Stomach smooth muscle (tissue), 2 donors: Measurements from ENCODE around the gene CDC34.

Experiments
- H3K27ac ChIP-seq: one replicate; pipeline ENCODE4 v1.7.0; 2013; ENCODE audit warnings: mild to moderate bottlenecking, low read length, inconsistent platforms
- H3K27me3 ChIP-seq, 2 donors: one replicate each; pipeline ENCODE4 v1.7.0; 2013; ENCODE audit warnings: low read length in 2 of 2; ENCODE audit not compliant: insufficient read depth in 2 of 2, control insufficient read depth in 1 of 2
- H3K36me3 ChIP-seq, 2 donors: one replicate each; pipeline ENCODE4 v1.7.0; 2013; ENCODE audit warnings: low read length in 2 of 2; ENCODE audit not compliant: control insufficient read depth in 2 of 2, insufficient read depth in 2 of 2
- H3K4me1 ChIP-seq: one replicate; pipeline ENCODE4 v1.7.0; 2013; ENCODE audit warnings: low read length; ENCODE audit not compliant: control insufficient read depth, insufficient read depth
- H3K4me3 ChIP-seq, 2 donors: one replicate each; pipeline ENCODE4 v1.7.0; 2013; ENCODE audit warnings: low read length in 2 of 2
- H3K9ac ChIP-seq, 2 donors: one replicate each; pipeline ENCODE4 v1.7.0; 2013; ENCODE audit warnings: low read length in 2 of 2, mild to moderate bottlenecking in 1 of 2
- H3K9me3 ChIP-seq, 2 donors: one replicate each; pipeline ENCODE4 v1.7.0; 2013; ENCODE audit warnings: low read length in 2 of 2; ENCODE audit not compliant: control insufficient read depth in 2 of 2
- donor health status: healthy.
- donor health status: Pancreatic carcinoma.

CDC34 gene

GRCh38 chr19:567296-567900, 35.8 kb downstream of the CDC34 start:
- peaks cover 19% of the 10 kb centered on the region for H3K4me1 ChIP-seq
- H3K27me3 ChIP-seq, result no peaks in the 10 kb centered on the region
- H3K27ac ChIP-seq, result peak overlapping the region; percentile 62
- peak overlapping the region in 1 of 2 donors; percentile 31 for H3K9ac ChIP-seq
- no peaks in the 10 kb centered on the region for H3K9me3 ChIP-seq
- H3K36me3 ChIP-seq, result no peaks in the 10 kb centered on the region
- peak overlapping the region in 1 of 2 donors; percentile 29 for H3K4me3 ChIP-seq

- Histone ChIP-seq H3K9ac (no peak overlapping the region), H3K9me3 (no peaks in the 10 kb centered on the region), H3K27me3 (no peaks in the 10 kb centered on the region), H3K4me3 (no peak overlapping the region), H3K27ac (no peak overlapping the region), H3K36me3 (no peaks in the 10 kb centered on the region), H3K4me1 (peaks cover 38% of the 10 kb centered on the region)
Measured at GRCh38 chr19:570251-570686, 38.7 kb downstream of the CDC34 start.

GRCh38 chr19:570937-571565, 39.5 kb downstream of the CDC34 start:
- H3K4me3 ChIP-seq, result peak overlapping the region; percentile 73 to 93
- peaks cover 45% of the 10 kb centered on the region for H3K4me1 ChIP-seq
- H3K9ac ChIP-seq, result peak overlapping the region; percentile 57 to 64

GRCh38 chr19:571566-571974, 40.0 kb downstream of the CDC34 start:
- Histone ChIP-seq H3K9me3 (no peaks in the 10 kb centered on the region), H3K27ac (no peak overlapping the region), H3K4me3 (peak overlapping the region; percentile 73 to 93), H3K9ac (peak overlapping the region; percentile 57 to 64), H3K36me3 (no peaks in the 10 kb centered on the region), H3K27me3 (no peaks in the 10 kb centered on the region), H3K4me1 (peaks cover 47% of the 10 kb centered on the region)

More at GRCh38 chr19:570937-571565, 39.5 kb downstream of the CDC34 start:
- Histone ChIP-seq H3K9me3 (no peaks in the 10 kb centered on the region), H3K27ac (no peak overlapping the region), H3K36me3 (no peaks in the 10 kb centered on the region), H3K27me3 (no peaks in the 10 kb centered on the region)

- peak within 1 kb of the TSS; percentile 78 to 85 for H3K9ac ChIP-seq
- H3K27ac ChIP-seq, result peak within 1 kb of the TSS; percentile 70
- H3K4me3 ChIP-seq, result peak within 1 kb of the TSS; percentile 80 to 93
- H3K9me3 ChIP-seq, result no peaks in the 10 kb centered on the region
- no peaks in the 10 kb centered on the region for H3K36me3 ChIP-seq
- H3K4me1 ChIP-seq, result peaks cover 47% of the 10 kb centered on the region
- H3K27me3 ChIP-seq, result no peaks in the 10 kb centered on the region
Measured at GRCh38 chr19:572140-572742, 40.7 kb downstream of the CDC34 start, which contains the start of gene BSG. Gene BSG, plus strand, starts transcription at chr19:572596. Its CDS starts 39 bp downstream, at chr19:572635.

- H3K9me3 ChIP-seq, result no peaks in the 10 kb centered on the region
- peak overlapping the region; percentile 78 to 85 for H3K9ac ChIP-seq
- H3K27me3 ChIP-seq, result no peaks in the 10 kb centered on the region
- peak overlapping the region; percentile 80 to 93 for H3K4me3 ChIP-seq
- no peaks in the 10 kb centered on the region for H3K36me3 ChIP-seq
- peaks cover 44% of the 10 kb centered on the region for H3K4me1 ChIP-seq
- peak overlapping the region; percentile 70 for H3K27ac ChIP-seq
Measured at GRCh38 chr19:572743-573518, 41.4 kb downstream of the CDC34 start.

- Histone ChIP-seq H3K4me1 (peaks cover 44% of the 10 kb centered on the region), H3K27ac (no peak overlapping the region), H3K4me3 (peak overlapping the region; percentile 80 to 93), H3K9ac (peak overlapping the region; percentile 78 to 85), H3K36me3 (no peaks in the 10 kb centered on the region), H3K9me3 (no peaks in the 10 kb centered on the region), H3K27me3 (no peaks in the 10 kb centered on the region)
Measured at GRCh38 chr19:573519-573825, 41.9 kb downstream of the CDC34 start.

- Histone ChIP-seq H3K4me1 (peaks cover 44% of the 10 kb centered on the region), H3K27me3 (no peaks in the 10 kb centered on the region), H3K36me3 (no peaks in the 10 kb centered on the region), H3K9ac (no peak overlapping the region), H3K4me3 (peak overlapping the region; percentile 43 to 66), H3K9me3 (no peaks in the 10 kb centered on the region), H3K27ac (peak overlapping the region; percentile 24)
Measured at GRCh38 chr19:574658-575526, 43.3 kb downstream of the CDC34 start.

- Histone ChIP-seq H3K4me1 (peaks cover 44% of the 10 kb centered on the region), H3K27me3 (no peaks in the 10 kb centered on the region), H3K4me3 (peak overlapping the region in 1 of 2 donors; percentile 66), H3K9me3 (no peaks in the 10 kb centered on the region), H3K27ac (peak overlapping the region; percentile 53), H3K36me3 (no peaks in the 10 kb centered on the region), H3K9ac (peak overlapping the region in 1 of 2 donors; percentile 21)
Measured at GRCh38 chr19:575527-576506, 44.3 kb downstream of the CDC34 start.
